GM10248 (cell line): ENCODE measurements around the gene EPHB1.

Experiments used
- CTCF ChIA-PET: fragments of 300-600 bp; sonication (Branson Sonifier 250); formaldehyde crosslinking; extraction: SDS; loops from one replicate; lab custom pipeline; 2021; ENCODE audit warnings: antibody characterized with exemption; lab: Yijun Ruan, JAX
- POLR2A ChIA-PET: fragments of 350-650 bp; sonication (Branson Sonifier 250); formaldehyde crosslinking; extraction: SDS; loops from one replicate; lab custom pipeline; 2020; ENCODE audit warnings: antibody characterized with exemption; lab: Yijun Ruan, JAX
- DNase-seq: peaks from one replicate; pipeline ENCODE4 v3.0.0; 2012; ENCODE audit errors: extremely low spot score
- CTCF ChIP-seq: IDR thresholded peaks from 2 replicates; pipeline ENCODE4 v1.5.1; 2012; ENCODE audit warnings: mild to moderate bottlenecking, low read depth; ENCODE audit errors: extremely low read depth, missing control alignments, control extremely low read depth

Gene EPHB1

GRCh38 chr3:135079095-135079494 lies 284.0 kb downstream of the EPHB1 start:
- no peak for DNase-seq
- POLR2A ChIA-PET = no interaction called here
- CTCF ChIA-PET = no interaction called here
- TF ChIP-seq CTCF = no peak

GRCh38 chr3:135081451-135081850 lies 286.4 kb downstream of the EPHB1 start:
- POLR2A ChIA-PET = no interaction called here
- CTCF ChIA-PET = no interaction called here
- no peak for TF ChIP-seq CTCF
- DNase-seq = no peak

- POLR2A ChIA-PET = no interaction called here
- no peak for DNase-seq
- CTCF ChIA-PET = no interaction called here
- TF ChIP-seq CTCF = no peak
Observed at GRCh38 chr3:135081856-135082434, 286.9 kb downstream of the EPHB1 start.

GRCh38 chr3:135082706-135083105 lies 287.6 kb downstream of the EPHB1 start:
- CTCF ChIA-PET = interaction anchor here (1.5 kb wide), 1 partner anchor 12 kb away, joined by 5 read pairs; no protein-coding TSS in a partner anchor
- DNase-seq = no peak
- POLR2A ChIA-PET = no interaction called here
- no peak for TF ChIP-seq CTCF

GRCh38 chr3:135083179-135083578 lies 288.1 kb downstream of the EPHB1 start:
- POLR2A ChIA-PET = no interaction called here
- CTCF ChIA-PET = interaction anchor here (1.5 kb wide), 1 partner anchor 11 kb away, joined by 5 read pairs; no protein-coding TSS in a partner anchor
- no peak for TF ChIP-seq CTCF
- no peak for DNase-seq

DNA sequence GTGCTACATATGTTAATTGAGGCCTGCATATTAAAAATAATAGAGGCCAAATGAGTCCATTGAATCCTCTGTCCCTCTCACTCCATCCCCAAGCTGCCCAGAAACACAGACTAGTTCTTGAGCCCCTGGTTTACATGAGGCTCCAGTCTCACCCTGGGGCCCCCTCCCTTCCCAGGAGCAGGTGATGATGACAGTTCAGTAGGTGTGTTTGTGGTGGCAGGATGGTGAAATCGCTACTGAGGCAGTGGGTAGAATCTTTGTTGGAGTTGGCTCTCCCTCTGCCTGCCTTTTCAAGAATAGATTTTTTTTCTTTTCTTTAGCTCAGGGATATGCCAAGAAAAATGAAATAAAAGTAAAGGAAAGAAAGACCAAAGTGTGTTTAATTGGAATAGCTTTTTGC lies 288.7 kb downstream of the EPHB1 start:
- CTCF ChIA-PET = interaction anchor here (1.0 to 1.6 kb wide), 4 partner anchors 10 to 289 kb away, joined by 3 to 5 read pairs (median 4); no protein-coding TSS in a partner anchor

More for the DNA sequence above, 288.7 kb downstream of the EPHB1 start:
- POLR2A ChIA-PET = no interaction called here
- no peak for DNase-seq
- TF ChIP-seq CTCF = no peak
